NCI-H1417 treated with DMSO at 0.1 percent for 48 hours (cell line): Measurements from ENCODE around the gene TNFSF13B.
"Not testable (repeated sequence)": the region's sequence is repeated elsewhere in the genome, so short reads cannot be mapped to it uniquely, and the experiment has no call there.

Experiments used
- DNase-seq: peaks from one replicate; lab custom pipeline; 2025; lab: John Stamatoyannopoulos, UW

The TNFSF13B gene, protein sequence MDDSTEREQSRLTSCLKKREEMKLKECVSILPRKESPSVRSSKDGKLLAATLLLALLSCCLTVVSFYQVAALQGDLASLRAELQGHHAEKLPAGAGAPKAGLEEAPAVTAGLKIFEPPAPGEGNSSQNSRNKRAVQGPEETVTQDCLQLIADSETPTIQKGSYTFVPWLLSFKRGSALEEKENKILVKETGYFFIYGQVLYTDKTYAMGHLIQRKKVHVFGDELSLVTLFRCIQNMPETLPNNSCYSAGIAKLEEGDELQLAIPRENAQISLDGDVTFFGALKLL

DNA sequence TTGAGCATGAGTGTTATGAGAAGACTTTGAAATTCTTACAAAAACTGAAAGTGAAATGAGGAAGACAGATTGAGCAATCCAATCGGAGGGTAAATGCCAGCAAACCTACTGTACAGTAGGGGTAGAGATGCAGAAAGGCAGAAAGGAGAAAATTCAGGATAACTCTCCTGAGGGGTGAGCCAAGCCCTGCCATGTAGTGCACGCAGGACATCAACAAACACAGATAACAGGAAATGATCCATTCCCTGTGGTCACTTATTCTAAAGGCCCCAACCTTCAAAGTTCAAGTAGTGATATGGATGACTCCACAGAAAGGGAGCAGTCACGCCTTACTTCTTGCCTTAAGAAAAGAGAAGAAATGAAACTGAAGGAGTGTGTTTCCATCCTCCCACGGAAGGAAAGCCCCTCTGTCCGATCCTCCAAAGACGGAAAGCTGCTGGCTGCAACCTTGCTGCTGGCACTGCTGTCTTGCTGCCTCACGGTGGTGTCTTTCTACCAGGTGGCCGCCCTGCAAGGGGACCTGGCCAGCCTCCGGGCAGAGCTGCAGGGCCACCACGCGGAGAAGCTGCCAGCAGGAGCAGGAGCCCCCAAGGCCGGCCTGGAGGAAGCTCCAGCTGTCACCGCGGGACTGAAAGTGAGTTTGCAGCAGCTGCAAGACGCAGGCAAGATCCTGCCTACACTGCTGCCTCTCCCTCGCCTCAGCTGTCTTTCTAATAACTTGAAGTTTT is at the start of gene TNFSF13B:
Gene TNFSF13B, plus strand, starts transcription at position 118 of the 728 bp plus-strand sequence. Its CDS starts 178 bp downstream, at position 296.
- no peak for DNase-seq

DNA sequence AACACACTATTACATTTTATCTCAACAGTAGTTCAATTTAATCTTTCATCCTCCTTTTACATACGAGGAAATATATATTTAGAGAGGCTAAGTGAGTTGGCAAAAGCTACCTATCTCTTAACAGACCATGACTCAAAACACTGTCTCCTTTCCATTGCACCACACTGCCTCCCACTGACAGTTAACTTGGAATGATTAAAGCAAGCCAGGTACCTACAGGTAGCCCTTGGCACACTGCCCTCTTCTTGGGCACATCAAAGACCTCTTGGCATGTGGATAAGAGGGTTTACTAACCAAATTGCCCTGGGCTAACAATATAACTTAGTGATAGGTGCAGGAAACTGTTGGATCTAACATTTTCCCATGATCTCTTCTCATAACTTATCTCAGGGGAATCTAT is 49.5 kb upstream of the TNFSF13B start:
- no peak for DNase-seq

DNA sequence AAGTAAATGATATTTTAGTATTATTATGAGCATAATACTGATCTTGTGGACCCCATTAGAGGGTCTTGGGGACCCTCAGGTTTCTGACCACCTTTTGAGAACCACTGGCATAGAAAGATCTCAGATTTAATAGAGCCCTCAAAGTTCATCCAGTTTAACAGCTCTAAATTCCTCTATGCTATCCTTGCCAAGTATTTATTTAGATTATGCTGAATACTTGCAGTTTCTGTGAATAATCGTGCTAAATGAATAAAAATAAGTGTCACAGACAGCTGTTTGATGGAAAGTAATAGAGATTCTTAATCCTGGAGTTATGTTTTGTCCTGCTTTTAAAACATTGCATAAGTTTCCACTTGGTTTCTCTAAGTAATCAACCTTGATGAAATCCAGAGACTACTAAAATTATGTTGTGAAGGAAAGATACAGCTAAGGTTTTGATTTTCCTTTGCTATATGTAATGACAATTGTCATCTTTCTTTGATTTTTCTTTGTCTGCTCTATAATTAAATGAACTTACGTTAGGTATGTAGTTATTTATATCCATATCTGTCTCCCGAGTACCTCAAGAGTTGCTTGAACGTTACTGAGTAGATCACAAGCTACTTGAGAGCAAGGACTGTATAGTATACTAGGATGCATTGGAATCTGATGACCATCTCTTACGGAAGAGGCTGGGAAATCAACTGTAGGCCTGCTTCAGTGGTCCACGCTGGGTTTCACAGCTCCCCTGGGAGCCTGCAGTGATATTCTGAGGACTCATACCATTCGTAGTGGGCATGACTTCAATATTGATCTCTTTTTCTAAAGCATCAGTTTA is 45.6 kb upstream of the TNFSF13B start:
- no peak for DNase-seq

DNA sequence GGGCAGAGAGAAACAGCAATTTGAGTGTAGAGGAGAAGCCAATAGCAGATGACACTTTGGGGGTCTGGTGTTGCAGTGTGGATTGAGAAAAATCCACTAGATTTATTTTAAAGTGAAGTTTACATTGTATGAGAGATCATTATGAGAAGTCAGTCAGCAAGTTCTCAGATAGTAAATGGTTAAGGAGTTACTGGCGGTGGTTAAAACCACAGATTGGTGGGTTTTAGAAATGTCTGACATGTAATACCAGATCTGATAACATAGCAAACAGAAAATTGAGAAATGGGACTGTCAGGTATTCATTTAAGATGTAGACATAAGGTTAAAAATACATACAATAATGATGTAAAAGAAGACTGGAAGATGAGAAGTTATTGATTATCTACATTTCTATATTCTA is 44.1 kb upstream of the TNFSF13B start:
- no peak for DNase-seq

DNA sequence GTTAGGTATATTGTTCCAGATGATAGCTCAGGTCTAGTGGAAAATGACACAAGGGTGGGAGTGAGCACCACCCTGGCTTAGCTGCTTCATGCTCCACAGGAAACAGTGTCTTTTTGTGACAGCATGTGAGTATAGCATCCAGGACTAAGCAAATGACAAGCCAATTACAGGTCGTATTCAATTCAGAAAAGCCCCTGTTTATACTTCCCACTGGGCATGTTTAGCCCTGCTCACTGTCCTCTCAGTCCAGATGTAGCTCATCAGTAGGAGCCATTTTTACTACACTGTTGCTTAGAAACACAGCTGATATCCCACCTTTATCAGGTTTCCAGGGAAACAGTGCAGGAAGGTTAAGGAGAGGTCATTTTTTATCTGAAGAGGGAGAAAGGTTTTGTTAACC is 43.3 kb upstream of the TNFSF13B start:
- peak; percentile 27 for DNase-seq

DNA sequence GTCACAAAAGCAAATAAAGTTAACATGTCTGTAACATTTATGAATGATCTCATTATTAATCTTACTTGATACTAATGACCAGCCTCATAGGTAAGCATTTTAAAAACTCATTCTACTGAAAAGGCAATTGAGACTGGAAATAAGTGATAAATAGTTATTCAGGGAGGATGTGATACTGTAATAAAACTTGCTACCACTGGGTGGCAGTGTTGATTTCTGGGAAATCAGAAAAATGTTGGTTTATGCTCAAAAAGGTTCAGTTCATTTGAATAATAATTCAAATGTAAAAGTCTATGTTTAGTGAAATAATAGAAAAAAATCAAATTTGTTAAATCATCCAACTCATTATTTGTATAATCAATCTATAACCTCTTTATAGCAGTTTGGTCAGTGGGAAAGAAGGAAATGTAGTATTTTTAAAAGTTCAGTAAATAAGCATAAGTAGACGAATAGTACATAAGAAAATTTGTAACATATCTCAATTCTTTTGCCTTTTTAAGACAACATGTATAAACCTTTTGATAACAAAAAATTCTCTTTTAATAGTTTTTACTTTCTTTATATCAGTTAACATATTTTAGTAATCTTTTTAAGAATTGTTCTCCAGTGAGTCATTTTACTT is 41.8 kb upstream of the TNFSF13B start:
- no peak for DNase-seq

DNA sequence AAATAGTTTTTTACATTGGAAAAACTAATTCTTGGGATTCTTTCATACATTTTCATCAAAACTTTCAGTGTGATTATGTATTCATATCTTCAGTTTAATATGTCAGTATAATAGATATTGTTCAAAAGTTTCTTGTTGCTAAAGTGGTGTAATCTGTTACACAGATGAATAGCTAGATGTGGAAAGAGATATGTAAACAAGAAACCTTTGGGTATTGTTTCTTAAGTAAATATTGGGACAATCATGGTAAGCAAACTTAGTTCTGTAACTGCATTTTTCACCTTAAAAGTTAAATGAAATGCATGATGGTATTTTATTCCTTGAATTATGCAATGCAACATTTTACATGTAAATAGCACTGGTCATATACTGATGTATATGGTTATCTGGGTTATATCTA is 39.1 kb upstream of the TNFSF13B start:
- DNase-seq, result no peak

DNA sequence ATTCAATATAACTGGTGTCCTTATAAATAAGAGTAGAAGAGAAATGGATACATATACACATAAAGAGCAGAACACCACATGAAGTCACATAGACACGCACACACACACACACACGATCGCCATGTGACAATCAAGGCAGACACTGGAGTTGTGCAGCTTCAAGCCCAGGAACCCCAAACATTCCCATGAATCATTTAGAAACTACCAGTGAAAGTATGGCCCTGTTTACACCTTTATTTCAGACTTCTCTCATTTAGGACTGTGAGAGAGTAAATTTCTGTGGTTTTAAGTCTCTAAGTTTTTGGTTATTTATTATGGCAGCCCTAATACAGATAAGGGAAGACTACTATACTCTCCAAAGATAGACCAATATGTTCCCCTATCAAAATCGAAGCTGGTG is 20.4 kb upstream of the TNFSF13B start:
- DNase-seq, result no peak

DNA sequence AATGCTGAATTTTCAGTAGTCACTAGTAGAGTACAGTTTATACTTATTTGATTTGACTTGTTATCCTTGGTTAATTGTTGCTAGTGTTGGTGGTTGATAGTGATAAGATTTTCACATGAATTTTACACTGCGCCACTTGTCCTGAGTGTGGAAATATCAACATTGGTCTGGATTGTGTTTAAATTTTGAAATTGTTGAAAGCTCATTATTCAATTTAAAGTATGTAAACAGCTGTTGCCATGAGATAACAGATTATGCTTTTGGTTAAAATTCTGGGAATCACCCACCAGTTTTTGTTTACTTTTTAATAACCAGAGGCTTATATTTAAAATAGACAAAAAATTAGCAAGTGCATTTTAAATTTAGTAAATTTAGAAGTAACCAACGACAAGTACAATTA is 12.3 kb upstream of the TNFSF13B start:
- no peak for DNase-seq

DNA sequence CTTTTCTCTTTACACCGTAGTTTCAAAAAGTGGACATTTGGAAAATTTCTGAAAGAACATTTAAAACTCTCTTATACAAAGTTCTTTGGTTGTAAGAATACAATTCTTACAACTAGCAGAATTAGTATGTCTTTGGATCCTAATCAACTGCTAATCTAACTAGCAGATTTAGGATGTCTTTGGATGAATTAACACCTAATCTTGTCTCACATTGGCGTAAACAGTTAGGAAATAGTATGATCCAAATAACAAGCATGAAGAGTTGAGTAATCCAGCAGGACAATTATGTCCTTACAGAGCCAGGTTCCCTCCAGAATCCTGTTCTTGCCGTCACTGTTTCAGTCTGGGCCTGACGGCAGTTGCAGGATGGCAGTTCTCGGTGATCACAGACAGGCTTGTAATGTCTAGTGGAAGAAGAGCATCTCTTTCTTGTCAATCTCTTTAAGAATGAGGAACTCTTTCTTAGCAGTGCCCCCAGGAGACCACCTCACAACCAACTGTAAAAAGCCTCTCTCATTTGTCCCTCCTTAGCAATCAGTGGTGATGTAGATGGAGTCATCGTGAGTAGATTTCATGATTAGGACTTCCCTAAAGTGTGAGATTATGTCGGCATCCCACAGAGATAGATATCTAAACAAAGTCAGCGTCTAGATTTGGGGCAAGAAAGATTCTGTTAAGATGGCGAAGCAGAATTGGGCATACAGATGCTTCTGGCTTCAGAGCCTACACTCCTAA is 5.7 kb upstream of the TNFSF13B start:
- DNase-seq, result no peak

DNA sequence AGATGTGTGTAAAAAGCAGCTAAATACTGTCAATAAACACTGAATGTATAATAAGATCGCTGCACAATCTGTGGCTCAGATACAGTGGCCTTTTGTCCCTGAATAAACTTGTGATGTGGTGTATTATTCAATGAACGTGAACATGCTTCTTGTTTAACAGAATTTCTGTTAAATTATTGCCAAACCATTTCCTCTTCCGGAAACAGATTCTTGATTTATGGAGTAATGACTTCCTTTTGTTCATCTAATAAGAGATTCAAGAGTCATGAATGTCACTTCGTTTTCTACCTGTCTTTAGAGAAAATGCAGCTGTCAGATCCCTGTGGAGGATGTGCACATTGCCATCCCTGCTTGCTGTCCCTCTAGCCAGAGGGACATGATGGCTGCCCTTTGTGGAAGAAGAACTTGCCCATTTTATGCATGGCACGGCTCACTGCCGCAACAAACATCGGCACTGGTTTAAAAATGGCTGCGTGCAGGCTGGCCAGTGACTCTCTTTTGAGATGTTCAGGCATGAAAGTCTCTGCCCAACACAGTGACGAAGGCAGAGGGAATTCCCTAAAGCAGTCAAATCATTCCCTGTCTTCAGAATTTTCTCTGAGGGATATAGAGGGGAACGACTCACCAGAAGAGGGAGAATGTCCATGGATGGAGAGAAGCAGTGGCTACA is 3.1 kb upstream of the TNFSF13B start:
- no peak for DNase-seq

DNA sequence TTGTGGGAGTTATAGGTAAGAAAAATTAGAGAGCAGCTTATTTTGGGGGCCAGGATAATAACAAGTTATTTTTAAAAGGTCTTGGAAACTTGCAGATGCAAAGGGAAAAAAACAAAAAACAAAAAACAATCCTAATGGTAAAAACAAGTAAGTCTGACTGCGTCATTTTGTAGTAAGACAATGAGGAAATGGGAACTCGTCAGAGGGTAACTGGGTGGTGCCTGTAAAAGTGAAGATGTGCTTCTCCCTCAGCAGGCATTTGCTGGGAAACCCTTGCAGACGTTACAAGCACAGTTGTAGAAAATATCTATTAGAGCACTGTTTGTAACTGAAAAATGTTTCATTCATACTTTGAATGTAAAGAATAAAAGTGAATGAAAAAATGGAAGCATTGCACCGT is 2.2 kb upstream of the TNFSF13B start:
- no peak for DNase-seq

DNA sequence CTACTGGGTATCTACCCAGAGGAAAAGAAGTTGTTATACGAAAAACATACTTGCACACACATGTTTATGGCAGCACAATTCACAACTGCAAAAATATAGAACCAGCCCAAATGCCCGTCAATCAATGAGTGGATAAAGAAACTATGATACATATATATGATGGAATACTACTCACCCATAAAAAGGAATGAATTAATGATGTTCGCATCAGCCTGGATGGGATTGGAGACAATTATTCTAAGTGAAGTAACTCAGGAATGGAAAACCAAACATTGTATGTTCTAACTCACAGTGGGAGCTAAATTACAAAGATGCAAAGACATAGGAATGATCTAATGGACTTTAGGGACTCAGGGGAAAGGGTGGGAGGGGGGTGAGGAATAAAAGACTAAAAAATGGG is 1.7 kb upstream of the TNFSF13B start:
- DNase-seq, result not testable (repeated sequence)

DNA sequence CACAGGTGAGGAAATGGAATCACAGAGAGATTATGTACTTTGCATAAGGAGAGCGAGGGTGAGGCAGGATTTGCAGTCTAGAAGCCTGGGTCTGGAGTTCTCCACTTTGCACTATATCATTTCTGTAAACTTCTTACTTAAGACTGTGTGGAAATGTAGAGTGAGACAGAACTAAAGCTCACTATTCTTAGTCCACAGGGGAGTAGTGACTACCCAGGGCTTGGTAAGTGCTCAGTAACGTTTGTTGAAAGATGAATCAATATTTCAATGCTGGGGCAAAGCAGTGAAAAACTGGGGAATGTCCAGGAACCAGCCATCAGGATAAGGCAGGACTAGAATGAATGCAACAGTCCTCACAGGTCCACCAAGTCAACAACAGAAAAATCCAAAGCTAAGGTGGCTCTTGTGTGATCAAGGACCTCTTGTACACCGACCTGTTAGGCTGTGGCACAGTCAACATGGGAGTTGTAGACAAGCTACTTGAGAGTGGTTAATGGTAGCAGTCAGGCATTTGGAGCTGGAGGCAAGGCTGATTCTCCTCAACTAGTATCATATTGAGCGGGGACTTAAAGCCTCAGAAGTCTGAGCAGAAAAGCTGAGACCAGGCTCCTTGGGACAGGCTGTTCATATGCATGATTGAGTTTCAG is 929 bp upstream of the TNFSF13B start:
- no peak for DNase-seq

DNA sequence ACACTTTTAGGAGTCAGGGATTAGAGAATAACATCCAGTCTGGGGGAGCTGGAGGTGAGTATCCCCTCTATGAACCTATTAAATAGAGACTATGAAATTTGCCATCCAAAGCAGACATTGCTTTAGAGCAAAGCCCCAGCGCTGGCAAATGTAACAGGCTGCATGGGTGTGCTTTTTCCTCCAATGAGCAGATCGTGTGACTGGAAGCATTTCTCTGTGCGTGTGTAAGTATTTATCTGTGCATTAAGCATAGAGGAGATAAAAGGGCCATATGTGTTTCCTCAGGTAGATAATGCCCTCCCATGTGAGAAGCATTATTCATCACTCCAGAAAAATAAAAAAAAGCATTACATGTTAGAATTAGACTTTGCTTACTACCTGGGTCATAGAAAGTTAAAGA is 924 bp downstream of the TNFSF13B start:
- no peak for DNase-seq

DNA sequence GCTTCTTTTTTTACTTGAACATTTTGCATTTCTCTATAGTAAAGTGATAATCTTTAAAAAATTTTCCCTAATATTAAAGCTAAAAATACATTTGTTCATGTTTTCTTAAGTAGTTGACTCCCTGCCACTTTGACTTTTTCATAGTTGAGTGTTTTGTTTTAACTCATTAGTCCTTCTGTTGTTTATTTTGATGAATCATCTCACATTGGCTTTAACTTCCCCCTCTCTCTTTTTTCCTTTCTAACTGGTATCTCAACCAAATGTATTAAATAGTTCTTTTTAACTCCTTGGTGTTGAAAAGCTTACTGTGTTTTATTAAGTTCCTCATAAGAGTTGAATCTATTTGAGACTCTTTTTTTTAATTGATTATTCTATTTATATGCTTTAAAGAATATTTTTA is 2.8 kb downstream of the TNFSF13B start:
- no peak for DNase-seq

DNA sequence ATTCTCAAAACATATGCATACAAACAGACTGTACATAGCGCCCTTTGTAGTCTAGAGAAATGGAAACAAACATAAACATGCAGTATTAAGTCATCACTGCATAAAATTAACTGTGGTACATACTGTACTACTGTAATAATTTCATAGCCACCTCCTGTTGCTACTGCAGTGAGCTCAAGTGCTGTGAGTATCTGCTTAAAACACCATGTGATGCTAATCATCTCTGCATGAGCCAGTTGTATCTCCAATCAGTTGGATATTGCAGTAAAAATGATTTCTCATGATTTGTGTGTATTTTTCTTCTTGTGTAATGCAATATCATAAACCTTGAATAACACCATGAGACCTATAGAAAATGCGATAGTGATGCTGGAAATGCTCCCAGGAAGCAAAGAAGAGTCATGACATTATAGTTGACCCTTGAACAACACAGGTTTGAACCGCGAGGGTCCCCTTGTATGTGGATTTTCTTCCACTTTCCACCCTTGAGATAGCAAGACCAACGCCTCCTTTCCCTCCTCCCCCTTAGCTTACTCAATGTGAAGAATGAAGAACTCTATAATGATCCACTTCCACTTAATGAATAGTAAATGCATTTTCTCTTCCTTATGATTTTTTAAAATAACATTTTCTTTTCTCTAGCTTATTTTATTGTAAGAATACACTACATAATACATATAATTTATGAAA is 4.1 kb downstream of the TNFSF13B start:
- no peak for DNase-seq

DNA sequence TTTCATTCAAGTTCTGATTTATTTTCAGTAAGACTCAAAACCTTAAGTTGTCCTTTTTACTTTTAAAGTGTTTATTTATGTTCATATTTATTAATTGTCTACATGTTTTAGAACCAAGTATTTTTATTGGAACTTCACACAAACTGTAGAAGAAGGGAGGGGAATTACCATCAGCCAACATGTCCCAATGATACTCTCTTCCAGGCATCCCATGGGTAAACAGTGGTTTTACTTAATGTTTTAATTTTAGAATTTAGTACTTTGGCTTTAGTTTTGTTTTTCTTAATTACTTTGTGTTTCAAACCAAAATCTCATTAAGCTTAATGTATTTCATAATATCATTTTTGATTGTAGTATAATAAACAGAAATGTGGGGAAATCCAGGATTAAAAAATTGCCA is 5.2 kb downstream of the TNFSF13B start:
- DNase-seq, result no peak

DNA sequence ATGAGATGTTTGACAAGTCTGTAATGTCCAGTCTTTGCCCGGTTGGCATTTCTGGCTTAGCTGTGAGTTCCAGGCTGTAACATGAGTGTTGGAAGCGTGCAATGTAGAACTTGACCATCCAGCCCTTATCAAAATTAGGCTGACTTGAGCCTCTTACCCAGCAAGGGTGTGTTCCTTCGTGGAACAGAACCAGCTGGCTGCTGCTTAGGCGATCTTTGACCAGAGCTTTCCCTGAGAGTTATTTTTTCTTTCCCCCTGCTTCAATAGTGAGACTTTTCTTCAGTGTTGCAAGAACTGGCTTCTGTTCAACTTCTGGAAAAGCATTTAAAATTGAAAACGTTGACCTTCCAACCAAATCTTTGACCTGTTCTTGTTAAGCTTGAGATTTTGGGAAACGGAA is 6.5 kb downstream of the TNFSF13B start:
- DNase-seq, result no peak

DNA sequence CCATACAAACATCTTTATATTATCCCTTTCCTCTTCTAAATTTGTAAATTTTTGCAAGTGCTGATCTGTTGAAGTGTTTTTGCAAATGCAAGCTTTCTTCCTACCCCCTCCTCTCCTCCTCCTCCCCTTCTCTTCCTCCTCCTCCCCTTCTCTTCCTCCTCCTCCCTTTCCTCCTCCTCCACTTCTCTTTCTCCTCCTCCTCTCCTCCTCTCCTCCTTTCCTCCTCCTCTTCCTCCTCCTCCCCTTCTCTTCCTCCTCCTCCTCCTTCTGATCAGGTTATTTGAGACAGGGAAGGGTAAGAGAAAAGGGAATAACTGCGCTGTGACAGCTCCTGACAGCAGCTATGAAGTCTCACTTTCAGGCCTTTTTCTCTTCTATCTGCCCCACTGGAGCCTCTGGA is 8.9 kb downstream of the TNFSF13B start:
- DNase-seq, result no peak
